Neutrophil (primary cell): ENCODE measurements around the gene LAMB3.

ENCODE experiments used
- H3K27ac ChIP-seq: fragments of 200-600 bp; sonication (generic); 2 replicates; pipeline ENCODE4 v1.5.1; 2016; ENCODE audit warnings: mild to moderate bottlenecking, moderate library complexity
- H3K27me3 ChIP-seq: fragments of 200-600 bp; sonication (generic); 2 replicates; pipeline ENCODE4 v1.6.0; 2016; ENCODE audit warnings: mild to moderate bottlenecking
- H3K36me3 ChIP-seq: fragments of 200-600 bp; sonication (generic); 2 replicates; pipeline ENCODE4 v1.5.1; 2017
- H3K4me1 ChIP-seq, 2 experiments: fragments of 200-600 bp in 1 of 2; sonication (generic) in 1 of 2; 1 replicate in 1 of 2; 2 replicates in 1 of 2; pipeline versions ENCODE4 v1.5.1 to v1.6.1; 2013 to 2016; ENCODE audit warnings: low read depth in 1 of 2, low read length in 1 of 2, mild to moderate bottlenecking in 1 of 2, moderate library complexity in 1 of 2; ENCODE audit not compliant: control insufficient read depth in 1 of 2, insufficient read depth in 1 of 2
- H3K4me3 ChIP-seq, 2 experiments: fragments of 200-600 bp in 1 of 2; sonication (generic) in 1 of 2; 1 replicate in 1 of 2; 2 replicates in 1 of 2; pipeline ENCODE4 v1.5.1; 2013 to 2016; ENCODE audit warnings: low read depth in 1 of 2, low read length in 1 of 2, mild to moderate bottlenecking in 1 of 2, moderate library complexity in 1 of 2
- H3K9me3 ChIP-seq: fragments of 200-600 bp; sonication (generic); 2 replicates; pipeline ENCODE4 v1.5.1; 2016
- CTCF ChIP-seq: fragments of 200-600 bp; sonication (generic); IDR thresholded peaks from 2 replicates; pipeline ENCODE4 v1.5.1; 2016; ENCODE audit warnings: antibody characterized with exemption

The LAMB3 gene

DNA sequence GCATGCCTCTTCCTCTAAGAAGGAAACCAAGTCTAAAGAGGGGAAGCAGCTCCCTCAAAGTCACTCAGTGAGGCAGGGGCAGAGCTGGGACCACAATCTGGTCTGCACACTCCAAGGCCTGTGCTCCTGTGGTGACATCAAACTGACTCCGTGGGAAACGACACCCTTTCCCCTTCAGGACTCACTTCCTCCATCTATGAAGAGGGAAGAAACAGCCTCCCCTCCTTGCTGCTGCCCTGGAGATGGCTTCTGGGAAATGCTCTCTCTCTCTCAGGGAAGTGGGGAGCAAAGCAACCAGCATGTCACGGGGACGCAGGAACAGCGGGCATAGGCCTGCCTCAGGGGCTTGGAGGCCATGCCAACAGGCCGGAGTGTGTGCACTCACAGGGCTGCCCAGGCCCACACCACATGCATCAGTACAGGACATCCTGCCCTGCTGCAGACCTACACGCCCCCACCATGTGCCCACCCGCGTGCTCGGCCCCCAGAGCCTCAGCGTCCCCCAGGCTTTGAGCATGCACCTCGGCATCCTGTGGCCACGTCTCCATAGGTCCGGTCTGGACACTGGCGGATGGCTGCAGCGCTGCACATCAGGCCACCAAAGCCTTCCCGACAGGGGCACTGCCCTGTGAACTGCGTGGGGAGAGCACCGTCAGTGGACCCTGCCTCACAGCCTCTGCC is 25.7 kb downstream of the LAMB3 start:
- Histone ChIP-seq H3K36me3 (no peaks in the 10 kb centered on the region), H3K4me3 (no peak overlapping the region), H3K9me3 (no peaks in the 10 kb centered on the region), H3K27ac (peak overlapping the region; percentile 73), H3K27me3 (peaks cover 17% of the 10 kb centered on the region), H3K4me1 (peaks cover 20 to 33% of the 10 kb centered on the region in 2 experiments)
- no peak for TF ChIP-seq CTCF

DNA sequence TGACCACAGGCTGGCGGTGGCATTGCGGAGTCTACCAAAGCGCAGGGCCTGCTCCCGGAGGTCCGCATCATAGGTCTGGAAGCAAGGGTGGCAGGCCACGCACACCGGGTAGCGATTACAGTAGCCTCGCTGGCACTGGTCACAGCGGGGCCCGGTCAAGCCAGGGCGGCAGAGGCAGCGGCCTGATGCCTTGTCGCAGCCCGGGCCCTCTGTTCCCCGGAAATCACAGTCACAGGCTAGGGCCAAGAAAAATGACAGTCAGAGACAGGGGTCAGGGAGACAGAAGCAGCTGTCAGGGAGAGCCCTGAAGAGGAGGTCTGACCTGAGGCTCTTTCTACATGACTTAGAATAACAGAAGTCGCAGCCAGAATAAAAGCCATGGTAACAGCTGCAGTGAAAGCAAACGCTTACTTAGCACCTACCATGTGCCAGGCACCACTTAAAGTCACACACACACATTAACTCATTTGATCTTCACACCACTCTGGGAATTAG is 26.4 kb downstream of the LAMB3 start:
- Histone ChIP-seq H3K4me3 (no peak overlapping the region), H3K27ac (peak overlapping the region; percentile 73), H3K4me1 (peaks cover 20 to 34% of the 10 kb centered on the region in 2 experiments), H3K9me3 (no peaks in the 10 kb centered on the region), H3K27me3 (peaks cover 17% of the 10 kb centered on the region), H3K36me3 (no peaks in the 10 kb centered on the region)
- no peak for TF ChIP-seq CTCF

DNA sequence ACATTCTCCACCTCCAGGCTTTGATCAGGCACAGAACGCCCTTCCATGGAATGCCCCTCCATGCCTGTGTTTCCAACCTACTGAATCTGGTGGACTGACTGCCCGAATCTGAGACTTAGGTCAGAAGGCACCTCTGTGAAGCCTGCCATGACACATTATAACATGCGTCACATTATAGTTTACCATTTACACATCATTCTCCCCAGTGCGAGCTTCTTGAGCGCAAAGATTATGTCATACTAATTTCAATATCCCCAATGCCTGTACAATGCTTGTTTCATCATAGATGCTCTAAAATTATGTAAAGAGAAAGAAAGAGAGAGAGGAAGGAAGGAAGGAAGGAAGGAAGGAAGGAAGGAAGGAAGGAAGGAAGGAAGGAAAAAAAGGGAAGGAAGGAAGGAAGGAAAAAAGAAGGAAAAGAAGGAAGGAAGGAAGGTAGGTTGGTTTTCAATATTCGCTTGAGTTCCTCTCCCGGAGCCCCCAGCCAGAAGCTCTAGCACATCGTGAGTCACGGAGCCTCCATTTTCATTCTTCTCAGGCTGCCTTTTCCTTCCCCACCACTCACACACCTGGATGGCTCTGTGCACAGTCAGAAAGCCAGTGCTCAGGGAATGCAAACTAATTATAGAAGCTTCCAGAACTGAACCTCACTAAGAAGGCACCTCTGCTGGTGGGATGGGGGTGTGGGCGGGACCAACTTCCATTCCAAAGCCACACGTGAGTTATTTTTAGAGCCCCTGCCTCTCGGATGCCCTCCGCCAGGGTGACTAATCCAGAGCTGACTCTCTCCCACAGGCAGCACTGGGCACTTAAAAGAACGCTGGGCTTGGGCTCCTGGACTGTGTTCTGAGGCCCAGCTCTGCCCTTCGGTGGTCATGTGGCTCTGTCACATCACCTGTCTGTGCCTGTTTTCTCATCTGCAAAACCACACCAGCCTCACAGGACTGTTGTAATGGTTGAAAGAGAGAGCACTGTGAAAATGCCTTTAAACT is 27.4 kb downstream of the LAMB3 start:
- Histone ChIP-seq H3K9me3 (no peaks in the 10 kb centered on the region), H3K27me3 (peaks cover 8% of the 10 kb centered on the region), H3K4me1 (peaks cover 20 to 38% of the 10 kb centered on the region in 2 experiments), H3K4me3 (no peak overlapping the region), H3K36me3 (no peaks in the 10 kb centered on the region), H3K27ac (peak overlapping the region; percentile 65)
- TF ChIP-seq CTCF, result no peak

GRCh38 chr1:209622841-209623829 is 29.1 kb downstream of the LAMB3 start:
- Histone ChIP-seq H3K27ac (no peak overlapping the region), H3K9me3 (no peaks in the 10 kb centered on the region), H3K27me3 (peaks cover 3% of the 10 kb centered on the region), H3K4me1 (peaks cover 25 to 50% of the 10 kb centered on the region in 2 experiments), H3K36me3 (no peaks in the 10 kb centered on the region), H3K4me3 (no peak overlapping the region)
- TF ChIP-seq CTCF, result no peak
